Measurements from ENCODE around the gene SENP3.
"Not testable (repeated sequence)": the region's sequence is repeated elsewhere in the genome, so short reads cannot be mapped to it uniquely, and the experiment has no call there.

SENP3 gene

DNA sequence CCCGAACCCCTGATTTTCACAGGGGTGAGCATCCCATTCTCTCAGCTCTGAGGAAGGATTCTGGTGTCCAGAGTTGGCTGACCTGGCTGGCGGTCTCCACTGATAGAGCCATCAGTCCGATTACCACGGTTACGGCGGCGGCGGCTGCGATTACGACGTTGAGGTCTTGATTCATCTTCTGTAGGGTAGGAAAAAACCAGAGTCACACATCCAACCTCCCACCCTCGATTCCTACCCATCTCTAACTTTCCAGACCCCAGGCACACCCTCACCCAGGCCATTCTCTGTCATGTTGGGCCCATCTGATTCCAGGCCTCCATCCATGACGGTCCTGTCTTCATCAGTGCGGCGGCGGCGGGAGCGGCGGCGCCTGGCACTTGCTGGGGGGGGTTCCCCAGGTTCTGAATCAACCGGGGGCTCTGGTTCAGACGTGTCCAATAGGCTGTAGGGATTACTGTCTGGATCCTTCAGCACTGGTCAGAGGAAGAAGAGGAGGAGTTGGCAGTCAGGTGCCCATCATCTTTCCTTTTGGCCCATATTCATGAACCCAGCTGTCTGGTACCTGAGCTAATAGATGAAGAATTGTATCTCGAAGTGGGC is 30.8 kb downstream of the SENP3 start:
- no peak for DNase-seq (ENCODE audit: low read depth in 3 of 3)

DNA sequence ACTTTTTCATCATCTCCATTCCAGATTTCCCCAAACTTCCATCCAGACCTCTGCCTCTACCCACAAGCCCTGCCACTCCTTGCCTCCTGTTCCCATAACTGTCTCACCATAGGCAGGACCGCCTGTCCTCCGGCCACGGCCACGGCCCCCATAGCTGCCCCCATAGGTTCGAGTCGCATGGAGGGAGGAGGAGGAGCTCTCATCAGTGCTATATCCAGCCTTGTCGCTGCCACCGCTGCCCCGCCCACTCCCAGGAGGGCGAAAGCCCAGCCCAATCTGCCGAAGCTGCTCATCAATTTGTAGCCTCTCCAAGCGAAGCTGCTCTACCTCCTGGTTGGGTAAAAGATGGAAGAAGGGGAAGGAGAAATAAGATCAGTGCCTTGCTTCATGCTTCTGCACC is 31.6 kb downstream of the SENP3 start:
- DNase-seq (ENCODE audit: low read depth in 3 of 3) = no peak

DNA sequence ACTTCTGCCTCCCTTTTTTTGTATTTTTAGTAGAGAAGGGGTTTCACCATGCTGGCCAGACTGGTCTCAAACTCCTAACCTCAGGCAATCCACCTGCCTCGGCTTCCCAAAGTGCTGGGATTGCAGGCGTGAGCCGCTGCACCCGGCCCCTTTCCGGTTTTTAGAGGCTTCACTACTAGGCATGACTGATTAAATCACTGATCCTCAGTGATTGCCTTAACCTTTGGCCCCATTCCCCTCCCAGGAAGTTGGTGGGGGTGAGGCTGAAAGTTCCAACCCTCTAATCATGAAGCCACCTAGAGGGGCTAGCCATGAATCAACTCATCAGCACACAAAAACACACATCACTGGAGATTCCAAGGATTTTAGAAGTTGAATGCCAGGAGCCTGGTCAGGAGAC is 35.8 kb downstream of the SENP3 start:
- DNase-seq (ENCODE audit: low read depth in 3 of 3) = not testable (repeated sequence)

DNA sequence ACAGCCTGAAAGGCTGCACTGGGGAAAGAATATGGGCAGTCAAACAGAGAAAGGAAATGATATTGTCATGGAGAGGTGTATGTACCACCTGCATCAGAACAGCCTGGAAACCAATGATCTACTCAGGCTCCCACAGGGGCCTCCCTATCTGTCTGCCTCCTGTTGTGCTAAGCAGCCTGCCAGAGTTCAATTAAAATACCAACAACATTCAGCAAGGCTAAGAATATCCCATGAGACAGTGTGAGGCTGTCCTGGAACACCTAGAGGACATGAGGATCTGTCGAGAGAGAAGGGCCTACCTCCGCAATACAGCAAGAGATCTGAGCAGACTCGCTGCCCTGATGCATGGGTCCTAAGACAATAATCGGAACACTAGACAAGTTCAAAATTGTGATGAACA is 44.6 kb downstream of the SENP3 start:
- no peak for DNase-seq (ENCODE audit: low read depth in 3 of 3)

DNA sequence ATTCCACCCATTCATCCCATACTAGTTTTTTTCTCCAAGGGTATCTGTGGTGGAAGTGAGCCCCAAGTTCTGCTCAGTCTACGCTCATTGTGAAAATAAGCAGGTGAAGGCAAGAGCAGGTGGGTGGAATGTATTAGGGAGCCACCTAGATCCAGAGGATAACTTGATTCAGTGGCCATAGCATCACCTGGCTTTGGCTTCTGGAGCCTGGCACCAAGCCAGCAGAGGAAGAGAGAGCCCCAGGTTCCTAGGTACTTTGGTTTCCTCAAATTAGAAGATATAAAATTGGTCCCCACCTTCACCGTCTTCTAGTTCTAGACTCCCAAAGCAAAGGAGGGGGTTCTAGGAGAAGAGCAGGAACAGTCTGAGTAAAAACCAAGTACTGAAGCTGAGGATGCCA is 48.9 kb downstream of the SENP3 start:
- DNase-seq (ENCODE audit: low read depth in 3 of 3) = no peak

DNA sequence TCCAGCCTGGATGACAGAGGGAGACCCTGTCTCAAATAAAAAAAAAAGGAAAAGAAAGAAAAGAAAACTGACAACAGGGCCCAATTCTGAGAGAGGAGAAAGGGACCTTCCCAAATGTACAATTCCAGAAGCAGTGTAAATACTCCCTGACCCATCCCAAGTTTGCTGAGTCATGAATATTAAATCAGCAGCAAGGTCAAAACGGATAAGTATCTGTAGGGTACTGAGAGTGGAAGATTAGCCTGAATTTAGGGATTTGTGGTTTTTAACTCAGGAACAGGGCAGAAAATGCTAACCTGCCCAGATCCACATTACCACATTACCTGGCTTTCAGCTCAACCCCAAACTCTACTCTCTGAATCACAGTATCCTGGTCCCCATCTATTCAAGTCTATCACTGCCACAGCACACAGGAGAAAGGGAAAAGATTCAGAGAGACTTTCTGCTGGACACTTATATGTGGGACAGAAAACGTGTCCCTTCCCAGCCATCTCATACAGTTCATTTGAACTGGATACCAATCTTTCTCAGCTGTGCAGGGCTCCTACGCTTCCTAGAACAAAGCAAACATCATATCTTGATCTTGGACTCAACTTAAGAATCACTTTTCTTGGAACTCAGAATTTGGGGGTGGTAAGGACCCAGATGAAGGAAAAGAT is 50.0 kb downstream of the SENP3 start:
- DNase-seq (ENCODE audit: low read depth in 3 of 3) = no peak

DNA sequence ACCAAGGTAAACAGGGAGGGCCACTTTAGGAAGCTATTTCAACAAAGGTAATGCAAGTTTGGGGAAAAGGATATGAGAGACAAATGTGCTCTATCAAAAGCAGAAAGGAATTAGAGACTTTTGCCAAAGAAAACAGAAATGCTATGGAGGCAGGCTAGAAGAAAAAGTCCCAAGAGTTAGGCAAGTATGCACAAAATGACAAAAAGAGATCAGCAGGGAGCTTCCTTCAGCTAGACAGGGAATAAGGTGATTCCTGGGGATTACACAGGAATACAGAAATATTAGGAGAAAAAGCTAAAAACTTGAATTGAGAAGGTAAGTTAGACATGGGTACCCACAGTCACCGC is 50.5 kb downstream of the SENP3 start:
- no peak for DNase-seq (ENCODE audit: low read depth in 3 of 3)

DNA sequence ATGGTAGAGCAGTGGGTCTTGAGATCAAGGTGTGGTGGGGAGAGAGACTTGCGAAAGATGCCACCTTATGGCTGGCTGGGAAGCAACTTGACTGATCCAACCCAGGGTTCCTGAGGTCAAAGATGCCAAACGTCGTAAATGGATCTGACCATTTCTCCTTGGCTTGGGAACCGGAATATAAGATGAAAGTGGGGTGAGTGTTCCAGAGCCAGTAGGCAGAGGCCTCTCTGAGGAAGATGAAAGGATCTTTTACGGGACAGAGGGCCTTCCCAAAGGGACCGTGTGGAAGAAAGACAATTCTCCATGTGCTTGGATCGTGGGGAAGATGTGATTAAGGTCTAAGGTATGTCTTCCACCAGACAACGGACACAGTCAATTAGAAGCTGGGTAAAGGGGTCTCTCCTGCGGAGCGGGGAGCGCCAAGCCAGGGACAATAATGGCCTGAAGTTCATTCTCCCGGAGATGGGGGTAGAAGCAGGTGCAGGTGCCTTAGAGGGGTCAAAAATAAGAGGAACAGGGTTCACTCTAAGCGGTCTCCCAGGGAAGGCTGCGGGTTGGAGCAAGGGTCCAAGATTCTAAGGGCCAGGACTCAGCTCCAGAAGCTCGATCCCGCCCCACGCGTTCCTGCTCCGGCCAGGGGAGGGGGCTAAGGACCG is 52.2 kb downstream of the SENP3 start:
- no peak for DNase-seq (ENCODE audit: low read depth in 3 of 3)

DNA sequence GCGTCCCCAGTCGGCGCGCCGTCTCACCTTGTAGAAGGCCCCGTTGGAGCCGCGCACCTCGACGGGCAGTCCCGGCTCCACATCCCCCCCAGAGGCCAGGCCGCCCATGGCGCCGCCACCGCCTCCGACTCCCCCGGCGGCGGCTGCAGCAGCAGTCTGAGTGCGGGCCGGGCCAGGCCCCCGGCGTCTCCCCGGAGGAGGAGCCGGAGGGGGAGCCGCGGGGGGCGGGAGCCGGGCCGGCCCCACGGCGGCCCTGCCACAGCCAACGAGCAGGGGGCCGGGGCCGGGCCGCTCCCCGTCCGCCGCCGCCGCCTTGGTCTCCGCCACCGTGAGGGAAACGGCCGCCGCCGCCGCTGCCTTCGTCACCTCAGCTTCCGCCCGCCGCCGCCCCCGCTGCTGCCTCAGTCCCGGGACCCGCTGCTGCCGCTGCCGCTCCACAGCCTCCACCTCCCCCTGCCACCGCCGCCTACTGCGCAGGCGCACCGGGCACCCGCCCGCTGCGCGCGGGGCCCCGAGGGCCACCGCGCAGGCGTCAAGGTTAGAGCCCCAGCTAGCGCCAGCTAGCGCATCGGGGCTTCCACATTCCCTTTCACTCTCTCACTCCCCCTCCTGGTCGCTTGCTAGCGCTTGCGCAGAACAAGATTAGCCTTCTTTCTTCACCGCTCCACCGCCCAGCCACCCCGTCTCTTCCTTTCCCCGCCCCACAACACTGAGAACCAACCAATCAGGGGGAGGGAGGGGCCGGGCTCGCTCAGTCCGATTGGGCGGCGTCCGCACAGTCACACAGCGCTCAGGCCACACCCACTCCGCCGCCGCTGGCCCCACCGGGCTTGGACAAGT is 52.9 kb downstream of the SENP3 start, which contains the start of gene FXR2:
TSS of gene FXR2 (minus strand) at position 473 of the 840 bp plus-strand sequence. CDS start at position 108, 365 bp downstream.
- DNase-seq (ENCODE audit: low read depth in 3 of 3) = peak; percentile 99 to 100 (median 99)

DNA sequence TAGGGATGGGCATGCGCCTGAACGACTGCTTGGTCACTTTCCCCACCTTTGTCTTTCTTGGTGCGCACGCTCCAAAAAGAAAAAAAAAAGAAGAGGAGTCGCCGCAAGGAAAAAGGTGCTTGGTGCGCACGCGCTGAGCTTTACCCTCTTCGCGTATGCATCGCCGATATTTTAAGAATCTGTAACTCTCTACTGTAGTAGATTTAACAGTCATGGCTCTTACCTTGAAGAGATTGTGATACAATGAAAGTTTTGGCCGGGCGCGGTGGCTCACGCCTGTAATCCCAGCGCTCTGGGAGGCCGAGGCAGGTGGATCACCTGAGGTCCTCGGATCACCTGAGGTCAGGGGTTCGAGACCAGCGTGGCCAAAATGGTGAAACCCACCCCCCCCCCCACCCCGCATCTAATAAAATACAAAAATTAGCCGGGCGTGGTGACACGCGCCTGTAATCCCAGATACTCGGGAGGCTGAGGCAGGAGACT is 53.6 kb downstream of the SENP3 start:
- no peak for DNase-seq (ENCODE audit: low read depth in 3 of 3)

DNA sequence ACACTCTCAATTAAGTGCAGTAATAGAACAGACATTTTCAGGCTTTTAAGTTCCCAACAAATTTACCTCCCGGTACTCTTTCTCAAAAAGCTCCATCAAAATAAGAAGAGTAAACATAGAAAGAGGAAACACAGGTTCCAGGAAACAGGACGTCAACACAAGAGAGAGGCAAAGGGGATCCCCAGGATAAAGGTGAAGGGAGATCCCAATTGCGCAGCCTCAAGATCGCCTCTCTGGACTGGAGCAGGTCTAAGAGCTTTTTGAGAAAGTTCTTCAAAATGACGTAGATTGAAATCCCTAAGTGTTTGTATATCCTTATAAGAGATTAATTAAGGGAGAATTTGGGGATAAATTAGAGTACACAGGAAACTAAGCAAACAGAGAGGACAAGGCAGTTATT is 56.9 kb downstream of the SENP3 start:
- DNase-seq (ENCODE audit: low read depth in 3 of 3) = no peak

DNA sequence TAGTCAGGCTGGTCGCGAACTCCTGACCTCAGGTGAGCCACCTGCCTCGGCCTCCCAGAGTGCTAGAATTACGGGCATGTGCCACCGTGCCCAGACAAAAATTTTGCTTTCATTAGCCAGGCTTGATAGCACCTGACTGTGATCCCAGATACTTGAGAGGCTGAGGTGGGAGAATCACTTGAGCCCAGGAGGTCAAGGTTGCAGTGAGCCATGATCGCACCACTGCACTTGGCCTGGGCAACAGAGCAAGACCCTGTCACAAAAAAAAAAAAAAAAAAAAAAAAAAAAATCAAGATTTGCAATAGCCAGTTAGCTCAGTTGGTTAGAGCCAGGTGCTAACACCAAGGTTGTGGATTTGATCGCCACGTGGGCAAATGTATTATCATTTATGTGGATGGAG is 59.1 kb downstream of the SENP3 start:
- DNase-seq (ENCODE audit: low read depth in 3 of 3) = no peak
